Measurements from ENCODE around the gene G6PC2.

Gene G6PC2

GRCh38 chr2:168892327-168892726 lies 8.8 kb upstream of the G6PC2 start:
- ChIA-PET POLR2A (no interaction called here), CTCF (no interaction called here)
- DNase-seq (ENCODE audit: extremely low spot score), result no peak
- TF ChIP-seq FOXK2 (IDR thresholded peaks at IDR 0.05), result no peak
- TF ChIP-seq ZNF384 (IDR thresholded peaks at IDR 0.05), result no peak

DNA sequence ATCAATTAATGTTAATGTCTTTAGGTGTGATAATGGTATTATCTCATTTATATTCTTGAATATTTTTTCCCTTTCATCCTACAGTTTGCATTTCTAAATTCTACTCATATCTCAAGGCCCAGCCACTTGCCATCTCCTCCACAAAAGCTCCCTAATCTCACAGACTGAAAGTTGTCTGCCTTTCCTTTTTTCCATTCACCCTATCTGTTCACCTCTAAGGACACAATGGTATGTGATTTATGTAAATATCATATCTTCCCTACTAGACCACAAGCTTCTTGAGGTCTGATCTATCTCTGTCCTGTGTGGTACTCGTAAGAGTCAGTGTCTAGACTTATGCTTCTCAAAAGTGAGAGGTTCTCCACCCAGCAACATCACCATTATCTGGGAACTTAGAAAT lies 7.0 kb upstream of the G6PC2 start:
- CTCF ChIA-PET, result no interaction called here
- no peak for DNase-seq (ENCODE audit: extremely low spot score)
- POLR2A ChIA-PET, result no interaction called here
- TF ChIP-seq FOXA1 (IDR thresholded peaks at IDR 0.05) (no peak), TARDBP (IDR thresholded peaks at IDR 0.05) (no peak), FOXK2 (IDR thresholded peaks at IDR 0.05) (no peak), BHLHE40 (IDR thresholded peaks at IDR 0.05; ENCODE audit: borderline replicate concordance) (no peak), SUZ12 (IDR thresholded peaks at IDR 0.05) (no peak), CTBP1 (IDR thresholded peaks at IDR 0.05; ENCODE audit: borderline replicate concordance) (no peak)

- TF ChIP-seq ARNT (IDR thresholded peaks at IDR 0.05), result no peak
- TF ChIP-seq ZNF384 (IDR thresholded peaks at IDR 0.05), result no peak
- TF ChIP-seq FOXA1 (IDR thresholded peaks at IDR 0.05), result no peak
- no peak for TF ChIP-seq NFRKB (IDR thresholded peaks at IDR 0.05)
- no peak for TF ChIP-seq ELF4 (IDR thresholded peaks at IDR 0.05)
- TF ChIP-seq CTBP1 (IDR thresholded peaks at IDR 0.05; ENCODE audit: borderline replicate concordance), result no peak
- TF ChIP-seq HDGF (IDR thresholded peaks at IDR 0.05; ENCODE audit: borderline replicate concordance), result no peak
- TF ChIP-seq FOXK2 (IDR thresholded peaks at IDR 0.05), result no peak
- TF ChIP-seq, protein P1, sequence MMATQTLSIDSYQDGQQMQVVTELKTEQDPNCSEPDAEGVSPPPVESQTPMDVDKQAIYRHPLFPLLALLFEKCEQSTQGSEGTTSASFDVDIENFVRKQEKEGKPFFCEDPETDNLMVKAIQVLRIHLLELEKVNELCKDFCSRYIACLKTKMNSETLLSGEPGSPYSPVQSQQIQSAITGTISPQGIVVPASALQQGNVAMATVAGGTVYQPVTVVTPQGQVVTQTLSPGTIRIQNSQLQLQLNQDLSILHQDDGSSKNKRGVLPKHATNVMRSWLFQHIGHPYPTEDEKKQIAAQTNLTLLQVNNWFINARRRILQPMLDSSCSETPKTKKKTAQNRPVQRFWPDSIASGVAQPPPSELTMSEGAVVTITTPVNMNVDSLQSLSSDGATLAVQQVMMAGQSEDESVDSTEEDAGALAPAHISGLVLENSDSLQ (IDR thresholded peaks at IDR 0.05), result no peak
- no peak for TF ChIP-seq L3MBTL2 (conservative IDR thresholded peaks at IDR 0.05)
- TF ChIP-seq SUZ12 (IDR thresholded peaks at IDR 0.05), result no peak
- ChIA-PET POLR2A (no interaction called here), CTCF (no interaction called here)
- no peak for DNase-seq (ENCODE audit: extremely low spot score)
Measured at GRCh38 chr2:168894720-168895119, 6.4 kb upstream of the G6PC2 start.

GRCh38 chr2:168895771-168896170 lies 5.3 kb upstream of the G6PC2 start:
- ChIA-PET CTCF (no interaction called here), POLR2A (no interaction called here)
- no peak for TF ChIP-seq FOXA1 (IDR thresholded peaks at IDR 0.05)
- TF ChIP-seq, protein P1 (IDR thresholded peaks at IDR 0.05), result no peak
- no peak for TF ChIP-seq BHLHE40 (IDR thresholded peaks at IDR 0.05; ENCODE audit: borderline replicate concordance)
- no peak for TF ChIP-seq TARDBP (IDR thresholded peaks at IDR 0.05)
- no peak for DNase-seq (ENCODE audit: extremely low spot score)

GRCh38 chr2:168896783-168897182 lies 4.3 kb upstream of the G6PC2 start:
- POLR2A ChIA-PET, result no interaction called here
- CTCF ChIA-PET, result interaction anchor here (0.6 kb wide), 1 partner anchor 10 kb away, joined by 3 read pairs; no protein-coding TSS in a partner anchor
- TF ChIP-seq L3MBTL2 (conservative IDR thresholded peaks at IDR 0.05), result no peak
- no peak for TF ChIP-seq TARDBP (IDR thresholded peaks at IDR 0.05)
- no peak for TF ChIP-seq ZNF384 (IDR thresholded peaks at IDR 0.05)
- TF ChIP-seq BHLHE40 (IDR thresholded peaks at IDR 0.05; ENCODE audit: borderline replicate concordance), result no peak
- no peak for TF ChIP-seq LEF1 (IDR thresholded peaks at IDR 0.05; ENCODE audit: borderline replicate concordance)
- no peak for TF ChIP-seq FOXM1 (IDR thresholded peaks at IDR 0.05; ENCODE audit: borderline replicate concordance)
- no peak for TF ChIP-seq HDGF (IDR thresholded peaks at IDR 0.05; ENCODE audit: borderline replicate concordance)
- TF ChIP-seq FOXK2 (IDR thresholded peaks at IDR 0.05), result no peak
- TF ChIP-seq SUZ12 (IDR thresholded peaks at IDR 0.05), result no peak
- no peak for TF ChIP-seq CTBP1 (IDR thresholded peaks at IDR 0.05; ENCODE audit: borderline replicate concordance)
- no peak for TF ChIP-seq NFRKB (IDR thresholded peaks at IDR 0.05)
- TF ChIP-seq ARNT (IDR thresholded peaks at IDR 0.05), result no peak
- TF ChIP-seq SP1 (IDR thresholded peaks at IDR 0.05), result no peak
- TF ChIP-seq ELF4 (IDR thresholded peaks at IDR 0.05), result no peak
- TF ChIP-seq FOXA1 (IDR thresholded peaks at IDR 0.05), result no peak
- TF ChIP-seq, protein P1 (IDR thresholded peaks at IDR 0.05), result no peak
- DNase-seq (ENCODE audit: extremely low spot score), result no peak

DNA sequence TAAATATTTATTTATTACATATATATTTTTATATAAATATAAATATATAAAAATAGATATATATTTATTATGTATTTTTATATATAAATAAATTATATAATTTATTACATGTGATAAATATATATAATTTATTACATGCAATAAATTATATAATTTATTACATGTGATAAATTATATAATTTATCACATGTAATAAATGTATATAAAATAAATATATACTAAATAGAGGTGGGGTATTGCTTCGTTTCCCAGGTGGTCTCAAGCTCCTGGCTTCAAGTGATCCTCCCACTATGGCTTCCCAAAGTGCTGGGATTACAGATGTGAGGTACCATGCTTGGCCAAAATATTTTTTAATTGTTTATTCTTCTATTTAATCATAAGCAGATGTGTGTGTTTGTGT lies 3.6 kb upstream of the G6PC2 start:
- TF ChIP-seq FOXA1 (IDR thresholded peaks at IDR 0.05) (no peak), FOXK2 (IDR thresholded peaks at IDR 0.05) (no peak), SP1 (IDR thresholded peaks at IDR 0.05) (no peak), L3MBTL2 (conservative IDR thresholded peaks at IDR 0.05) (no peak), HDGF (IDR thresholded peaks at IDR 0.05; ENCODE audit: borderline replicate concordance) (no peak), ARNT (IDR thresholded peaks at IDR 0.05) (no peak), ZNF384 (IDR thresholded peaks at IDR 0.05) (no peak), LEF1 (IDR thresholded peaks at IDR 0.05; ENCODE audit: borderline replicate concordance) (no peak), NFRKB (IDR thresholded peaks at IDR 0.05) (no peak), SUZ12 (IDR thresholded peaks at IDR 0.05) (no peak), FOXM1 (IDR thresholded peaks at IDR 0.05; ENCODE audit: borderline replicate concordance) (no peak), BHLHE40 (IDR thresholded peaks at IDR 0.05; ENCODE audit: borderline replicate concordance) (no peak), ELF4 (IDR thresholded peaks at IDR 0.05) (no peak), CTBP1 (IDR thresholded peaks at IDR 0.05; ENCODE audit: borderline replicate concordance) (no peak)
- TF ChIP-seq, protein P1 (IDR thresholded peaks at IDR 0.05), result no peak
- no peak for DNase-seq (ENCODE audit: extremely low spot score)
- ChIA-PET POLR2A (no interaction called here), CTCF (no interaction called here)

Measured in HEK293T (cell line).